ENCODE measurements around the gene CCDC148.

The CCDC148 gene

DNA sequence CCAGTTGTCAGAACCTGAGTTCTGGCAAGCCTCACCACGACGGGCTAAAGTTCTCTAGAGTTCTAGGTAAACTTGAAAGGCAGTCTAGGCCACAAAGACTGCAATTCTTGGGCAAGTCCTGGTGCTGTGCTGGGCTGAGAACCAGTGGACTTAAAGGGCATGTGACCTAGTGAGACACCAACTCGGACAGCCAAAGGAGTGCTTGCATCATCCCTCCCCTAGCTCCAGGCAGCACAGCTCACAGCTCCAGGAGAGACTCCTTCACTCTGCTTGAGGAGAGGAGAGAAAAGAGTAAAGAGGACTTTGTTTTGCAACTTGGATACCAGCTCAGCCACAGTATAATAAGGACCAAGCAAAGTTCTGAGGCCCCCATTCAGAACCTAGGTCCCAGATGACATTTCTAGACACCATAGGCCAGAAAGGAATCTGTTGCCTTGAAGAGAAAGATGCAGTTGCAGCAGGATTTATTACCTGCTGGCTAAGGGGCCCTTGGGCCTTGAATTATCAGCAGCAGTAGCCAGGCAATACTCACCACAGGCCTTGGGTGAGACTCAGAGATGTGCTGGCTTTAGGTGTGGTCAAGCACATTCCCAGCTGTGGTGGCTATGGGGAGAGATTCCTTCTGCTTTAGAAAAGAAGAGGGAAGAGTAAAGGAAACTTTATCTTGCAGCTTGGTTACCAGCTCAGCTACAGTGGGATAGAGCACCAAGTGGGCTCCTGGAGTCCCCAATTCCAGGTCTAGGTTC lies 303.1 kb downstream of the CCDC148 start:
- no peak for DNase-seq (ENCODE audit: low read depth)
- TF ChIP-seq, protein P1, sequence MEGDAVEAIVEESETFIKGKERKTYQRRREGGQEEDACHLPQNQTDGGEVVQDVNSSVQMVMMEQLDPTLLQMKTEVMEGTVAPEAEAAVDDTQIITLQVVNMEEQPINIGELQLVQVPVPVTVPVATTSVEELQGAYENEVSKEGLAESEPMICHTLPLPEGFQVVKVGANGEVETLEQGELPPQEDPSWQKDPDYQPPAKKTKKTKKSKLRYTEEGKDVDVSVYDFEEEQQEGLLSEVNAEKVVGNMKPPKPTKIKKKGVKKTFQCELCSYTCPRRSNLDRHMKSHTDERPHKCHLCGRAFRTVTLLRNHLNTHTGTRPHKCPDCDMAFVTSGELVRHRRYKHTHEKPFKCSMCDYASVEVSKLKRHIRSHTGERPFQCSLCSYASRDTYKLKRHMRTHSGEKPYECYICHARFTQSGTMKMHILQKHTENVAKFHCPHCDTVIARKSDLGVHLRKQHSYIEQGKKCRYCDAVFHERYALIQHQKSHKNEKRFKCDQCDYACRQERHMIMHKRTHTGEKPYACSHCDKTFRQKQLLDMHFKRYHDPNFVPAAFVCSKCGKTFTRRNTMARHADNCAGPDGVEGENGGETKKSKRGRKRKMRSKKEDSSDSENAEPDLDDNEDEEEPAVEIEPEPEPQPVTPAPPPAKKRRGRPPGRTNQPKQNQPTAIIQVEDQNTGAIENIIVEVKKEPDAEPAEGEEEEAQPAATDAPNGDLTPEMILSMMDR (IDR thresholded peaks at IDR 0.05; ENCODE audit: control insufficient read depth, insufficient read depth, low read depth, low read length, missing control alignments), result no peak
- no peak overlapping the region for H3K4me3 ChIP-seq (ENCODE audit: control insufficient read depth, low read depth, low read length)

DNA sequence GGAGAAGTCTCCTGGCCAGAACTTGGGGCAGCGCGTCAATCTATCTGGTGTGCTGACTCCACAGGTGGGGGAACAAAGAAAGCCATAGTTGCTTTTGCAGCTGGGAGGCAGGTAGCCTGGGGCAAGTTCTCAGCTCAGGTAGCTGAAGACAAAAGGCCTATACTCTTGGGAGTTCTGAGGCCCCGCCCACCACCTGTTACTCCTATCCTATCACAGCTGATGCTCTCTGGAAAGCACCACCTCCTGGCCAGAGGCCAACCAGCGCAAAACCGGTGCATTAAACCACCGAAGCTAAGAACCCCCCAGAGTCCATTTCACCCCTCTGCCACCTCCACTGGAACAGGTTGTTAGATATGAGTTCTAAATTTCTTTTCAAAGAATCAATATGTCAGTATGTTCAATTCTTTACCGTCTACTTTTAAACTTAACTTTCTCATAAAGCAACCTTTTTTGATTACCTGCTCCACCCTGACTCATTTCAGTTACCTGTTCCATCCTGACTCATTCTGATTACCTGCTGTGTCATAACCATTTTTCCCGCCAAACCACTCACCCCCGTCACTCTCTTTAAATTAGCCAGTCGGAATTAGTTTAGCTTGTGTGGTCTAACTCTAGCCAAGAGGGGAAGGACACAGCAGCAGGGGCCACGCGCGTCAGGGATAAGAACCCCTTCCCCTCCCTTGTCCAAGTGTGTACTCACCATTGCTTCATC lies 311.5 kb downstream of the CCDC148 start:
- no peak for DNase-seq (ENCODE audit: low read depth)
- TF ChIP-seq, protein P1 (IDR thresholded peaks at IDR 0.05; ENCODE audit: control insufficient read depth, insufficient read depth, low read depth, low read length, missing control alignments), result no peak
- H3K4me3 ChIP-seq (ENCODE audit: control insufficient read depth, low read depth, low read length), result no peak overlapping the region

DNA sequence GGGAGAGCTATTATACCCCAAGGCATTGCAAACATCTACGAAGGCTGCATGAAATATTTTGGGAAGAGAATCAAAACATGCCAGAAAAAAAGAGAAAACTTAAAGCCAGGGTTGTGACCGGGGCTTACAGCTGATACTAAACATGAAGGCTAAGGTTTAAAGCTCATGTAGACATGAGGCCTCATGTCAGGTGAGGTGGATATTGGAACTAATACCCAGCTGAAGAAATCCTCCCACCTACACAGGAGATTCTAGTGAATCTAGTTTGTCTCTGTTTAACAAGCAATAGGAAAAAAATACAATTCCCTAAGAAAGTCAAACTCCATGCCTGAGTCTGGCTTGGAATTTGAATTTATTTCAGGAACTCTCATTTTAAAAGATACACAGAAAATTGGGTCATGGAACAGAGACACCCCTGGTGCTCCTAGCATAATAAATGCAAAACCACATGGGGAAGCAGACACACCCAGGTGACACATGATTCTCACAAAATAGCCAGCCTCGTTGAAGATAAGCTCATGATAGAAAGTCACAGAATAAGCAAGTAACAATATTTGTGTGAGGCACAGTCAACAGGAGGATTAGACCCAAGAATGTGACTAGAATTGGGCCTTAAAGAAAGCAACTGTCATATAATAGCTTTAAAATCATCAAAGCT lies 312.7 kb downstream of the CCDC148 start:
- TF ChIP-seq, protein P1 (IDR thresholded peaks at IDR 0.05; ENCODE audit: control insufficient read depth, insufficient read depth, low read depth, low read length, missing control alignments), result no peak
- no peak for DNase-seq (ENCODE audit: low read depth)
- no peak overlapping the region for H3K4me3 ChIP-seq (ENCODE audit: control insufficient read depth, low read depth, low read length)

DNA sequence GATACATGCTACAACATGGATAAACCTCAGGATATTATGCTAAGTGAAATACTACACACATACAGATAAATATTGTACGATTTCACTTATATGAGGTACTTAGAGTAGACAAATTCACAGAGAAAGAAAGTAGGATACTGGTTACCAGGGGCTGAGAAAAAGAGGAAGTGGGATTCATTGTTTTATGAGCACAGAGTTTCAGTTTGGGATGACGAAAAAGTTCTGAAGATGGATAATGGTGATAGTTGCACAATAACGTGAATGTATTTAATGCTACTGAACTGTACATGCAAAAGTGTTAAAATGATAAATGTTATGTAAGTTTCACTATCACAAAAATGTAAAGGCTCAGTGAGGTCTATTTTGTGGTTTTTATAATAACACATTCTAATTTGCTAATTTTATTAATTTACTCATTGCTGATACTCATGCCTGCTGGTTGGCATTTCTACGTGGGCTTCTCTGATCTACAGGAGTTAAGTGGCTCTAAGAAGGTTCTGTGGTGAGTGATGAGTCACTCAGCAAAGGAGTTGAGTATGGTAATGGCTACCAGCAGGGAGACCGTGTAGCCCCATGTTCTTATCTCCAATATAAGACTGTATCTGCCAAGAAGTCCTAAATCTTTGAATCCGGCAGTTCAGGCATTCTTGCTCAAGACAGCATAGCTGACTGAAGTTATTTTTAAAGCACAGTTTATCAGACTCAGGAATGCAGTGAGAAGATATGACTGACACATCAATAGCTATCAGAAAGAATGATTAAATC lies 313.8 kb downstream of the CCDC148 start:
- no peak for DNase-seq (ENCODE audit: low read depth)

DNA sequence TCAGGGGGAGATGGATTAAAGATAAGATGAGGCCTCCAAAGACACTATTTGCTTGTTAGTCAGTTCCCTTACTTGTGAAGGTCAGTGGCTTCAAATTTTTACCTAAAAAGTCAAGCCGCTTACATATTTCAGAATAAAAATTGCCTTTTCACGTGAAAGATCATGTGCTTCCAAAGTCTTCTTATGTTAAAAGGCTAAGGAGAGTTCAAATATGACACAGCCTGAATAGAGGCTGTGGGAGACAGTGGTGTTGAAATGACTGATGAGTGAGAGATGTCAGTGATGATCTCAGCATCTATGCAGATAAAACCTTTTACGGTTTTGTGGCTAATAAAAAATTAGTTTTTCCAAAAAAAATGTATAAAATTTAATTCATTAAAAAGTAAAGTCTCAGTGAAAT lies 314.4 kb downstream of the CCDC148 start:
- DNase-seq (ENCODE audit: low read depth), result no peak
- TF ChIP-seq, protein P1 (IDR thresholded peaks at IDR 0.05; ENCODE audit: control insufficient read depth, insufficient read depth, low read depth, low read length, missing control alignments), result no peak
- no peak overlapping the region for H3K4me3 ChIP-seq (ENCODE audit: control insufficient read depth, low read depth, low read length)

More for the DNA sequence above, 313.8 kb downstream of the CCDC148 start:
- TF ChIP-seq, protein P1 (IDR thresholded peaks at IDR 0.05; ENCODE audit: control insufficient read depth, insufficient read depth, low read depth, low read length, missing control alignments), result no peak
- no peak overlapping the region for H3K4me3 ChIP-seq (ENCODE audit: control insufficient read depth, low read depth, low read length)

DNA sequence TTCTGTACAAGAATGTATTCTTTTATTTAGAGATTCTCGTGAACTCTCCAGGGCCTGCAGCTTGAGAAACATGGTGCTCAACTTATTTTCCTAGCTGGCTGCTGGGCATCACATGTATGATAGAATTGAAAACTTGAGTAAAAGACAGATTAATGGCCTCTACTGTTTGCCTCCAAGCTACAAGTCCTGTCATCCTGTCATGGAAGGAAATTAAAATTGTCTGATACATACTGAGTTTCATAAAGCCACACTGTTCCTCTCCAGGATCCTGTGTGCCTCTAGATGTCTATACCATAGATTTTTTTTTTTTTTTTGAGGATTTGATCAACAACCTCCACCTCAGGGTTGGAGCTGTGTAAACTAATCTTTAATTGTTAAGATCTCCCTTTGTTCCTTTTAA lies 316.4 kb downstream of the CCDC148 start:
- TF ChIP-seq, protein P1 (IDR thresholded peaks at IDR 0.05; ENCODE audit: control insufficient read depth, insufficient read depth, low read depth, low read length, missing control alignments), result no peak
- no peak overlapping the region for H3K4me3 ChIP-seq (ENCODE audit: control insufficient read depth, low read depth, low read length)
- no peak for DNase-seq (ENCODE audit: low read depth)
